Superior temporal gyrus (tissue), 1 donor: ENCODE data around the gene B3GNT4.
"Not testable (repeated sequence)": the region's sequence is repeated elsewhere in the genome, so short reads cannot be mapped to it uniquely, and the experiment has no call there.

Experiments
- DNase-seq: peaks from one replicate; pipeline ENCODE4 v3.0.0-alpha.2; 2016; ENCODE audit errors: extremely low spot score

Gene B3GNT4

DNA sequence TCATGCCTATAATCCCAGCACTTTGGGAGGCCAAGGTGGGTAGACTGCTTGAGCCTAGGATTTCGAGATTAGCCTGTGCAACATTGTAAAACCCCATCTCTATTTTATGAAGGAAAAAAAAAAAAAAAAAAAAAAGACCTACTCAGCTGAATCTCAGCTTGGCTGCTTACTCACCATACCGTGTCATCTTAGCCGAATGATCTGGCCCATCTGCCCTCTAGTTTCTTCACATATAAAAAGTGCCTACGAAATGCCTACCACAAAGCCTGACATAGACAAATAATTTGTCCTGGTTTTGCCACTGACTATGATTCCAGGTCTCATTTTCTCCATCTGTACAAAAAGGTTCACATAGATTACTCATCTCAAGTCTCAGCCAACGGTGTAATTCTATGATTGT, 12.3 kb downstream of the B3GNT4 start:
- no peak for DNase-seq

GRCh38 chr12:122216445-122216844, 12.9 kb downstream of the B3GNT4 start:
- no peak for DNase-seq

GRCh38 chr12:122225683-122226365, 22.3 kb downstream of the B3GNT4 start, which contains the start of gene DIABLO:
DIABLO (minus strand) TSS chr12:122226052; CDS start chr12:122226014, 38 bp downstream.
- peak; percentile 99 for DNase-seq

DNA sequence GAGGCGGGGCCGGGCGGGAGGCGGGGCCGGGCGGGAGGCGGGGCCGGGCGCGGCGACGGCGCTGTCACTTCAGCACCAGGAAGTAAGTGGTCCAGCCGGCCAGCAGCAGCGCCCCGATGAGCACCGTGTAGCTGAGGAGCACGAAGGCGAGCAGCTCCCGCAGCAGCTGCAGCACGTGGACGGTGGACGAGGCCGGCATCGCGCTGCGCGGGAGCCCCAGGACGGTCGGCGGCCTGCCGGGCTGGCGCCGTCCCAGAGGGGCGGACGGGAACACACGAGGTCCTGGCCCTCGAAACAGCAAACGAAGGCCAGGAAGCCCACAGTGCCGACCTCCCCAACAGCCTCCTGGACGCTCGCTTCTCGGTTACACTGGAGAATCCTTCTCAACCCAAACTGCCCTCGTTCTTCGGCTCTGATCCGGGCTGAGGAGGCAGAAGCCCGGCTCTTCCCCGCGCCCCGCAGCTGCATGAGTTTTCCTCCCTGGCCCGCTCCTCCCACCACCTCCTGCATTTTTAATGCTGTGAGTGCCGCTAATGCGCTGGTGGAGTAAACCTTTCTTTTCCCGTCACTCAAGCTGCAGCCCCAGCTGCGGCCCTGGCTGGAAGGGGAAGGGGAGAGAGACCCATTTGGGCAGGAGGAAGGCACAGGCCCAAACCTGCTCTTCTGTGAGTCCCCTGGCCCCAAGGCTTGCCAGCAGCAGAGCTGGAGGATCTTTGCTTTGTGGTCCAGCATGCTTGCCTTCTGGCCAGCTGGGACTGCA, 23.0 kb downstream of the B3GNT4 start:
- no peak for DNase-seq

DNA sequence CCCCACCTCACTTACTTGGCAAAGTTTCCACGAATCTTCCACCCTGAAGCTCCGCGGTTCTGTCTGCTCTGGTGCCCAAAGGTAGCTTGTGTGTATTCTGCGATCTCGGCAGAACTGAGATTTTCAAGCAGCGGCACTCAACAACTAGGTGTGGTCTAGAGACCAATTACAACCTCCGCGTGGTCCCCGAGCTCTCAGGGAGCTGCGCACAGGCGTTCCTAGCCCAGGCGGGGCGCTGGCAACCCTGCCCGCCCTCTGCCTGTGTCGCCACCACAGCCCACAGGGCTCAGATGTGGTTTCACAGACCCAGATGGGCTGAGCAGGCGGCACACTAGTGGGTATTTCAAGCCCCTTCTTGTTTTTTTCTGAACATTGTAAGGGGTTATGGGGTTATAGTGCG, 23.8 kb downstream of the B3GNT4 start:
- DNase-seq, result no peak

DNA sequence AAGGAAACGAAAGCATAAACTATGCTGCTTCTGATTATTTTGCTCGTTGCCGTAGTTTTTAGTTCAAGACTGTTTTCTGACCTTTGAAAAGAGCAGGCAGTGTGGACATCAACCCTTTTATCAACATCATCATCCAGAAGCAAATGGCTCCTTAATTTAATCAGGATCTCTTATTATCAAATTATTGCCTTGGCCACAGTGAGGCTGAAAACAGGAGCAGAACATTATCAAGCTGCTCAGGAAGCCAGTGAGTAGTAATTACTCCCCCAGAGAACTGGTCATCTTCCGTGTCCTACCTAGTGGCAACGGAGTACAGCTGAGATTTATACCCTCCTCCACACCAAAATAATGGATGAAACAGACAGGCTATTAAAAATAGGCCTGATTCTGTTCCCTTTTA, 24.6 kb downstream of the B3GNT4 start:
- DNase-seq, result no peak

GRCh38 chr12:122230798-122231197, 27.3 kb downstream of the B3GNT4 start:
- no peak for DNase-seq

DNA sequence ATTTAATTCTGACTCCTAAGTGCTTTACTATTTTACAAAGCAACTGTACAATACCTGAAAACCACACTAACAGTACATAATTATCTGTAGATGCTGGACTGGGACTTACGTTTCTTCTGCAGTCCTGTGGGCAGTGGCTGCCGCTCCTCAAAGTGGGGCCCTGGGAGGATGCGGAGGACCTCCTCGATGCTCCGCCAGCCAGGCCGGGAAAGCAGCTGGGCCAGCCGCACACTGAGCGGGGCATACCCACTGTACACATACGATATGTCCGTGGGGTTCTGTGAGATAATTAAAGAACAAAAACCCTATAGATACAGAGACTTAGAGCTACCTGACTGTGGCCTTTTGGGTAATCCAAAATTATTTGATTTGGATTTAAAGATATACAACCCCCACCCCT, 29.2 kb downstream of the B3GNT4 start:
- no peak for DNase-seq

- DNase-seq, result no peak
These were observed 32.2 kb downstream of the B3GNT4 start for GRCh38 chr12:122235741-122236140.

GRCh38 chr12:122238861-122239260, 35.4 kb downstream of the B3GNT4 start:
- no peak for DNase-seq

DNA sequence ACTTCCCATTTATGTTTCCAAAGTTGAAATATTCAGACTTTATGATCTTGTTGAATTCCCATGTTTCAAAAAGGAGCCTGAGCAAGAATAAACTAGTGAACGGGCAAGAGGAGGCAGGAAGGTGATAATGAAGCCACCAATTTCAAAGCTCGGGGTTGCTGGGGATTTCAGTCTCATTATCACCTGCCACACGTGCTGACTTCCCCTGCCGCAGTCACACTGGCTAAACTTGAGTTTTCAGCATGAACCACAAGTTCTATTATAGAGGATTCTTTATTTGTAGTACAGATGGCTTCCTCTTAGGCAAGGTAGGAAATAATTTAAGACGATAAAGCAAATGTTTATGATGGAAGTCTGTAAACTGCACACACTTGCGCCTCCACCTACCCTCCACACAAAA, 40.5 kb downstream of the B3GNT4 start:
- no peak for DNase-seq

GRCh38 chr12:122244565-122245371, 41.3 kb downstream of the B3GNT4 start:
- DNase-seq, result no peak

- no peak for DNase-seq
These were observed 42.0 kb downstream of the B3GNT4 start for GRCh38 chr12:122245553-122245952.

DNA sequence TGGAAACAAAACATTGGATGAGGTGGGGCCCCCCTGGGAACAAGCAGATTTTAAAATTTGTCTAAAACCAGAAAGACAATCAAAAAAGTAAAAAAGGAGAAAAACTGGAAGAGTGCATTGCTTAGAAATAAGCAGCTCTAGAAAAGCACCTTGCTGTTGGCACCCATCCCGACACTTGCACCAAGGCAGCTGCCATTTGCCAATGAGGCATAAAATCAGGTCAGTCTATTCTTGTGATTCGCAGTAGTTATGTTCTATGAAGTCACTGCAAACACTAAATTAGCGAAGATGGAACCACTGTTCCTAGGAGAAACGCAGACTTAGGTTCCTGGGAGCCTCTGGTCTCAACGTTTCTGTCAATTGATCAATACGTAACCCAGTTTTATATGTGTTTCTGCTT, 46.5 kb downstream of the B3GNT4 start:
- DNase-seq, result no peak

DNA sequence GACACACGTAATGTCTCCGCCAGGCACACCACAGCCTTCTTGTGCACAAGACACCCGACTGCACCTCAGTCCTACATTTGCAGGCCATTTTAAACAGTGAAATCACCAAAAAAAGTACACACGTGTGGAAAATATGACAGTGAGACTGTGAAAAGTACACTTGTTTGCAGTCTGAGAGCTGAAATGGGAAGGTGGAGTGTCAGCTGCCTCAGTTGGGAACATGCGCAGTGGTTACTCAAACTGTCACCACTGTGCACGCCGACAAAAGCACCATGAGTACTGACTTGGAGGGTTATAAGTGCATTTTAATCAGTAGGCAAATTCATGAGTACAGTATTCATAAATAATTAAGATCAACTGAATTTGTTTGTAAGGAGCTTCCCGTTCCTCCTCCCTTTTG, 47.0 kb downstream of the B3GNT4 start:
- no peak for DNase-seq

- not testable (repeated sequence) for DNase-seq
These were observed 55.0 kb downstream of the B3GNT4 start for GRCh38 chr12:122258462-122258861.
